ENCODE data around the gene HNF4A. TPM values are rescaled to one million over a fixed set of nuclear protein-coding genes. Genes with fewer than 3 reads are reported as not detected.
"Not testable (repeated sequence)": the region's sequence is repeated elsewhere in the genome, so short reads cannot be mapped to it uniquely, and the experiment has no call there.

HNF4A gene
- total RNA-seq, 2 donors from 2014 or later = not detected

GRCh38 chr20:44343162-44343675 lies 12.3 kb upstream of the HNF4A start:
- no peak for DNase-seq
- ATAC-seq = no peak
- intact Hi-C loops (cut with DNase I) = no loop called here

DNA sequence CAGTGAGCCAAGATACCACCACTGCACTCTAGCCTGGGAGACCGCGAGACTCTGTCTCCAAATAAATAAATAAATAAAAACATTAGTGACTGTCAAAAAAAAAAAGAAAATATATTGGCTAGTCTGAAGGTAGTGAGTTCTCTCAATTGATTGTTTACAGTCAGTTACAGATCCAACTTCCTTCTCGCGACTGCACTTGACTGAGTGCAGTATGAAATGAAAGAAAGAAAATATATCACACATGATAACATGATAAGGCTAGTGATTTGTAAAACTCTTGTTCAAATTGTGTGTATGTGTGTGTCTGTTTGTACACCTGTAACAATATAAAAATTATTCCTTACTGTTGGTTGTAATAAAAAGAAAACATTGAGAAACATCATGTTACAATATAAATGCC lies 10.8 kb upstream of the HNF4A start:
- ATAC-seq (no peak), DNase-seq (no peak)
- intact Hi-C loops (cut with DNase I) = no loop called here

GRCh38 chr20:44345147-44345546 lies 10.4 kb upstream of the HNF4A start:
- DNase-seq (no peak), ATAC-seq (no peak)
- intact Hi-C loops (cut with DNase I) = no loop called here

DNA sequence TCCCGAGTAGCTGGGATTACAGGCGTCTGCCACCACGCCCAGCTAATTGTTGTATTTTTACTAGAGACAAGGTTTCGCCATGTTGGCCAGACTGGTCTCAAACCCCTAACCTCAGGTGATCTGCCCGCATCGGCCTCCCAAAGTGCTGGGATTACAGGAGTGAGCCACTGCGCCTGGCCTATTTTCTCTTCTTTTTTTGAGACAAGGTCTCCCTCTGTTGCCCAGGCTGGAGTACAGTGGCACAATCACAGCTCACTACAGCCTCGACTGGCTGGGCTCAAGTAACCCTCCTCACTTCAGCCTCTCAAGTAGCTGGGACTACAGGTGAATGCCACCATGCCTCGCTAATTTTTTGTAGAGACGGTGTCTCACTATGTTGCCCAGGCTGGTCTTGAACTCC lies 9.6 kb upstream of the HNF4A start:
- intact Hi-C loops (cut with DNase I) = not testable (repeated sequence)

GRCh38 chr20:44348168-44348659 lies 7.3 kb upstream of the HNF4A start:
- no peak for DNase-seq

More for the DNA sequence above, 9.6 kb upstream of the HNF4A start:
- DNase-seq, ATAC-seq: not testable (repeated sequence)

DNA sequence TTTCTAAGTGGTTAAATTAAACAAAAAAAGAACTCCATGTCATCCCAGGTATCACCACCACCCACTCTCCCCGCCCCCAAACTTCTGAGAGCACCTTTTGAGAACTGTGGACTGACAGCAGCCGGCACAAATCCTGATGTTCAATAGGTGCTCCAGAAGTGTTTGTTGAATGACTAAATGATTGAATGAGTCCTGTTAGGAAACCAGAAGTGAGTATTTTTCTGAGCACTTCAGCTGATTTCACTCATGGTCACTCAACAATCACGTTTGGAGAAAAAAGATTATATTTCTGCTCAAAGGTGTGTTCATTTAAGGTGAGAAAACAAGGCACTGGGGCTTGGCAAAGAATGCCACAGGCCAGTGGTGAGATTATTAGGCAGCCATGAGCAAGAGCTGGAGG lies 6.2 kb upstream of the HNF4A start:
- intact Hi-C loops (cut with DNase I) = no loop called here
- ATAC-seq (no peak), DNase-seq (no peak)

More at GRCh38 chr20:44348168-44348659, 7.3 kb upstream of the HNF4A start:
- ATAC-seq = no peak
- intact Hi-C loops (cut with DNase I) = no loop called here

- ATAC-seq (no peak), DNase-seq (no peak)
- intact Hi-C loops (cut with DNase I) = no loop called here
These were observed 4.9 kb upstream of the HNF4A start for GRCh38 chr20:44350567-44350966.

DNA sequence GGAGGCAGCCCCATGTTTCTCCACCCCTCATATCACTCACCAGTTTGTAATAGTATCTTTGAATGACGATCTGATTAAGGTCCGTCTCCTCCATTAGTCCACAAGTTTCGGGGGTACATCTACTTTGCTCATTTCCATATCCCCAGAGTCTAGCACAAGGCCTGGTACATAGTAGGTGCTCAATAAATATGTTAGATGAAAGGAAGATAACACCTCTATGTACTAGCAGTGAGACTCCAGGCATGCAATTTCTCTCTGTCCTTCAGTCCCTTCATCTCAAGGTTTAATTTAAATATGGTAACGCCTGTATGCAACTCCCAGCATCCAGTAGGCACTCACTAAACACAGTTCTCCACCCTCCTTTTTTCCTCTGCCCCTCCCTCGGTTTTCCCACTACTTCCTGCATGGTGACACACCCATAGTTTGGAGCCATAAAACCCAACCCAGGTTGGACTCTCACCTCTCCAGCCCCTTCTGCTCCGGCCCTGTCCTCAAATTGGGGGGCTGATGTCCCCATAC lies 461 bp upstream of the HNF4A start:
- no peak for DNase-seq
- intact Hi-C loops (cut with DNase I) = no loop called here
- no peak for ATAC-seq

- DNase-seq = no peak
- intact Hi-C loops (cut with DNase I) = no loop called here
- ATAC-seq = no peak
These were observed 839 bp downstream of the HNF4A start for GRCh38 chr20:44356353-44356723.

GRCh38 chr20:44357020-44357419 lies 1.5 kb downstream of the HNF4A start:
- peak in 1 of 2 donors; percentile 14 for ATAC-seq

GRCh38 chr20:44357555-44358125 lies 2.1 kb downstream of the HNF4A start:
- no peak for DNase-seq
- intact Hi-C loops (cut with DNase I) = no loop called here
- ATAC-seq = peak; percentile 58 to 63

More at GRCh38 chr20:44357020-44357419, 1.5 kb downstream of the HNF4A start:
- no peak for DNase-seq
- intact Hi-C loops (cut with DNase I) = no loop called here

- ATAC-seq = no peak
- intact Hi-C loops (cut with DNase I) = no loop called here
- DNase-seq = no peak
These were observed 3.3 kb downstream of the HNF4A start for GRCh38 chr20:44358776-44359175.

DNA sequence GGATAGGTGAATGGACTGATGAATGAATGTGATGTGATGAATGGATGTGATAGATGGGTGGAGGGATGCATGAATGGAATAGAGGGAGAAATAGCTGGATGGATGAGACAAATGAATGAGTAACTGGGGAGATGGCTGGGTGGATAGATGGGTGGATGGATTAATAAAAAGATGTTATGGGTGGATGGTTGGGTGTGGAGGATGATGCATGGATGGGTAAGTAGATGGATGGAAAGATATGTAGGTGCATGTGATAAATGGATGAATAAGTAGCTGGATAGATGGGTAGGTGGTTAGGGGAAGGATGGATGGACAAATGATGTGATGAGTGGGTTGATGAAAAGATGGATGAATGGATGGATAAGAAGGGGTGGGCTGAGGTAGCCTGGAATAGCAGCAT lies 4.7 kb downstream of the HNF4A start:
- ATAC-seq (no peak), DNase-seq (no peak)
- intact Hi-C loops (cut with DNase I) = no loop called here

DNA sequence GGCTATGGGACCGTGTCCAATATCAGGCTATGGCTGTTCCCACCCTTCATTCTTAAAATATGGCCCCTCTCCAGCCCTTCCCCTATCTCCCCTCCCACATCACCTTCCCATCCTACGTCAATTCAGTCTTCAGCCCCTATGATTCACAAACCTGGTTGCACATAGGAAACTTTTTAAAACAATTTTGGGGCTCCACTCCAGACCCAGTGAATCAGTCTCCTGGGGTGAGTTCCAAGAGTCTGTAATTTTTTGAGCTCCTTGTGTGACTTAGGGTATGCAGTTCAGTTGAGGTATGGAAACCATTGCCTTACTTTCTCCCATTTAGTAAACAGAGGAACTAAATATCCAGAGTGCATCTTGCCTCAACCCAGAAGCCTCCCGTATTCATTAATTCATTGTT lies 5.5 kb downstream of the HNF4A start:
- intact Hi-C loops (cut with DNase I) = no loop called here
- ATAC-seq = no peak
- DNase-seq = no peak

DNA sequence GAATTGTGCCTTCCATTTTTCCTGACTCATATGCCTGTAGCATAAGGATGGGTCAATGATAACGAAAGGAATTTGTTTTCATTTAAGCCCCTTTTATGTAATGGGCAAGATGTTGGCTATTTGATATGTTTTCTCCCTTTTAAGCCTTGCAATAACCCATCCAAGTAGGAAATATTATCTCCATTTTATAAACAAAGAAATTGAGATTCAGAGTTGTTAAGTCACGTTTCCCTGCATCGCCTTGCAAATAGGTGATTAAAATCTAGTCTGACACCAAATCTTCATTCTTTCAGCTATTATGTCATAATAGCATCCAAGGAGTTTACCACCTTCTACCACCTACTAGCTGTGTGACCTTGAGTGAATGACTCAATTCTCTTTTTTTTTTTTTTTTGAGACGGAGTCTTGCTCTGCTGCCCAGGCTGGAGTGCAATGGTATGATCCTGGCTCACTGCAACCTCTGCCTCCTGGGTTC lies 7.0 kb downstream of the HNF4A start:
- intact Hi-C loops (cut with DNase I) = no loop called here
- ATAC-seq (no peak), DNase-seq (no peak)

GRCh38 chr20:44364068-44364467 lies 8.6 kb downstream of the HNF4A start:
- no peak for DNase-seq
- ATAC-seq = no peak
- intact Hi-C loops (cut with DNase I) = no loop called here

GRCh38 chr20:44364780-44365179 lies 9.3 kb downstream of the HNF4A start:
- no peak for ATAC-seq
- no peak for DNase-seq
- intact Hi-C loops (cut with DNase I) = no loop called here

DNA sequence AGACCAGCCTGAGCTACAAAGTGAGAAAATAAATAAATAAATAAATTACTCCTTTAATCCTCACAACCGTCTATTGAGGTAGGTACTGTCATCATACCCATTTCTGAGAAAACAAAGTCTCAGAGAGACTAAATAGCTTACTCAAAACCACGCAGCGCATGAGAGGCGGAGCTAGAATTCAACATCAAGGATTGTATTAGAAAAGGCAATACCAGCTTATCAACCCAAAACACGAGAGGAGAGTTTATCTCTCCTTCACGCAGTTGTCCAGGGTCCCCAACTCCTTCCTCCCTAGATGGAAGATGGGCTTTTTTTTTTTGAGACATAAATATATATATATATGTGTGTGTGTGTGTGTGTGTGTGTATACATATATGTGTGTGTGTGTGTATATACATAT lies 12.2 kb downstream of the HNF4A start:
- ATAC-seq = no peak
- intact Hi-C loops (cut with DNase I) = no loop called here
- DNase-seq = no peak

DNA sequence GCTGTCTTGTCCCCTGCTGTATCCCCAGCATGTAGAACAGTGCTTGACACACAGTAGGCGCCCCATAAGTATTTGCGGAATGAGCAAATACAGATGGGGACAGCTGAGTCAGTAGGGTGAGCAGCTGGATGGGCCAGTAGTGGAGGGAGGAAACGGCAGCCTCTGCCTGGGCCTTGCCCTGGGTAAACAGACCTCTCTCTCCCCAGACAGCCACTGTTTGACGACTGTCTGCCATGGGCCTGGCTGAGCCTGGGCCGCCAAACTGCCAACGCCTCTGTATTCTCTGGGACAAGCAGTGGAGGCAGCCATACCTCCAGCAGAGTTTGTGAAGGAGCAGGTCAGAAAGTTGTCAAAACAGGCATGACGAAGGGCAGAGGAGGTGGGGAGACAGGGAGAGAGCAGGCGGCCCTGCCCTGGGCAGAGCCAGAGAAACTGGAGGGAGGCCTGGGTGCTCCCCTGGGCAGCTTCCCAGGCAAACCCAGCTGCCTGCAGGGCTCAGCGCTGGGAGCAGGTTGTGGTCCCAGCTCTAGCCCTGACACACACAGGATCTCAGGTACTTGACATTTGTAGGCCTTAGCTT lies 15.2 kb downstream of the HNF4A start:
- intact Hi-C loops (cut with DNase I) = no loop called here
- ATAC-seq (no peak), DNase-seq (no peak)

GRCh38 chr20:44382641-44383040 lies 27.1 kb downstream of the HNF4A start:
- intact Hi-C loops (cut with DNase I) = loop anchor here in 1 of 2 donors (10.0 kb wide), 1 partner anchor 68 kb away; the partner anchor contains the start of gene FITM2
- ATAC-seq (no peak), DNase-seq (no peak)
